WTC11 (cell line): ENCODE results near the gene SPHK2. TPM values are rescaled to one million over a fixed set of nuclear protein-coding genes. Genes with fewer than 3 reads are reported as not detected.
A peak's percentile ranks its signal among the peaks of the same experiment; 100 is the strongest.

Experiments
- ATAC-seq: fragments of 200-7000 bp; cut with Tn5 transposase; 2 replicates; pipeline ENCODE4 v1.10.0; 2021; ENCODE audit warnings: mild to moderate bottlenecking, moderate library complexity
- CTCF ChIA-PET: fragments of 300-600 bp; sonication (Branson Sonifier 250); formaldehyde crosslinking; loops from one replicate; lab custom pipeline; 2021; ENCODE audit warnings: antibody characterized with exemption; lab: Charles Lee
- POLR2A ChIA-PET: fragments of 350-600 bp; sonication (Branson Sonifier 250); formaldehyde crosslinking; loops from one replicate; lab custom pipeline; 2021; ENCODE audit warnings: antibody characterized with exemption; lab: Charles Lee
- DNase-seq: peaks from one replicate; pipeline ENCODE4 v3.0.0; 2021; ENCODE audit warnings: low spot score
- H3K27ac Mint-ChIP-seq: 2 replicates; pipeline ENCODE4 v1.8.0; 2021; ENCODE audit warnings: mixed read lengths
- H3K27me3 Mint-ChIP-seq: 2 replicates; pipeline ENCODE4 v1.8.0; 2021; ENCODE audit warnings: low read depth, mild to moderate bottlenecking, moderate library complexity, mixed read lengths
- H3K36me3 Mint-ChIP-seq: 2 replicates; pipeline ENCODE4 v1.8.0; 2021; ENCODE audit warnings: mixed read lengths
- H3K4me1 Mint-ChIP-seq: 2 replicates; pipeline ENCODE4 v1.8.0; 2022; ENCODE audit warnings: mixed read lengths
- H3K4me3 Mint-ChIP-seq: 2 replicates; pipeline ENCODE4 v1.8.0; 2021; ENCODE audit warnings: mild to moderate bottlenecking, moderate library complexity, mixed read lengths
- H3K9me3 Mint-ChIP-seq: 2 replicates; pipeline ENCODE4 v1.8.0; 2021; ENCODE audit warnings: mixed read lengths
- ARID4B ChIP-seq: sonication (generic); formaldehyde crosslinking; IDR thresholded peaks from 2 replicates; pipeline ENCODE4 v1.8.0; 2023; ENCODE audit warnings: missing genetic modification reagents, mild to moderate bottlenecking, borderline replicate concordance
- ATF3 ChIP-seq: sonication (generic); formaldehyde crosslinking; conservative IDR thresholded peaks from 2 replicates; pipeline ENCODE4 v1.8.1; 2022; ENCODE audit warnings: mild to moderate bottlenecking, missing genetic modification reagents
- E2F1 ChIP-seq: sonication (generic); formaldehyde crosslinking; IDR thresholded peaks from 2 replicates; pipeline ENCODE4 v1.8.0; 2022; ENCODE audit warnings: mild to moderate bottlenecking, missing genetic modification reagents
- FOXK1 ChIP-seq: sonication (generic); formaldehyde crosslinking; IDR thresholded peaks from 2 replicates; pipeline ENCODE4 v1.8.0; 2022; ENCODE audit warnings: mild to moderate bottlenecking, moderate library complexity, missing genetic modification reagents
- JAZF1 ChIP-seq: fragments of 250-450 bp; sonication (Bioruptor Pico); IDR thresholded peaks from 2 replicates; pipeline ENCODE4 v1.9.0; 2021; ENCODE audit warnings: moderate library complexity, mild to moderate bottlenecking, inconsistent platforms
- MYBL2 ChIP-seq: sonication (generic); formaldehyde crosslinking; IDR thresholded peaks from 2 replicates; pipeline ENCODE4 v1.8.1; 2023; ENCODE audit warnings: mild to moderate bottlenecking, moderate library complexity, missing genetic modification reagents
- RELA ChIP-seq: sonication (generic); formaldehyde crosslinking; IDR thresholded peaks from 2 replicates; pipeline ENCODE4 v1.8.1; 2022; ENCODE audit warnings: missing genetic modification reagents, mild to moderate bottlenecking, borderline replicate concordance
- RORB ChIP-seq: fragments of 250-450 bp; sonication (Bioruptor Pico); IDR thresholded peaks from 2 replicates; pipeline ENCODE4 v1.9.0; 2021; ENCODE audit warnings: mild to moderate bottlenecking
- SMAD4 ChIP-seq: sonication (generic); formaldehyde crosslinking; IDR thresholded peaks from 2 replicates; pipeline ENCODE4 v1.8.0; 2022; ENCODE audit warnings: mild to moderate bottlenecking, missing genetic modification reagents
- SP1 ChIP-seq: sonication (generic); formaldehyde crosslinking; conservative IDR thresholded peaks from 2 replicates; pipeline ENCODE4 v1.8.1; 2022; ENCODE audit warnings: missing genetic modification reagents
- TP53 ChIP-seq: sonication (generic); formaldehyde crosslinking; IDR thresholded peaks from 2 replicates; pipeline ENCODE4 v1.8.1; 2023; ENCODE audit warnings: mild to moderate bottlenecking, missing genetic modification reagents
- ZMAT4 ChIP-seq: fragments of 250-450 bp; sonication (Bioruptor Pico); IDR thresholded peaks from 2 replicates; pipeline ENCODE4 v1.9.0; 2021; ENCODE audit warnings: mild to moderate bottlenecking
- ZNF263 ChIP-seq: sonication (generic); formaldehyde crosslinking; IDR thresholded peaks from 2 replicates; pipeline ENCODE4 v1.8.1; 2022; ENCODE audit warnings: low read depth, mild to moderate bottlenecking, moderate library complexity, missing genetic modification reagents
- ZNF396 ChIP-seq: fragments of 250-450 bp; sonication (Bioruptor Pico); IDR thresholded peaks from 2 replicates; pipeline ENCODE4 v1.8.0; 2021; ENCODE audit warnings: mild to moderate bottlenecking, moderate library complexity, borderline replicate concordance
- ZNF425 ChIP-seq: fragments of 250-450 bp; sonication (Bioruptor Pico); conservative IDR thresholded peaks from 2 replicates; pipeline ENCODE4 v1.9.0; 2021; ENCODE audit warnings: mild to moderate bottlenecking
- total RNA-seq: library from RNA; stranded (reverse); gene quantifications from 3 replicates; pipeline ENCODE4 v1.2.3, GENCODE V29; 2021
- TF ChIP-seq, protein P1 (sequence below): sonication (generic); formaldehyde crosslinking; IDR thresholded peaks from 2 replicates; pipeline ENCODE4 v1.8.1; 2022; ENCODE audit warnings: mild to moderate bottlenecking, missing genetic modification reagents, moderate library complexity, borderline replicate concordance
- TF ChIP-seq, protein P2 (sequence below): fragments of 250-450 bp; sonication (Bioruptor Pico); IDR thresholded peaks from 2 replicates; pipeline ENCODE4 v2.1.2; 2022; ENCODE audit warnings: mild to moderate bottlenecking, moderate library complexity
- TF ChIP-seq, protein P3 (sequence below): fragments of 250-450 bp; sonication (Bioruptor Pico); IDR thresholded peaks from 2 replicates; pipeline ENCODE4 v1.9.0; 2021; ENCODE audit warnings: mild to moderate bottlenecking
- TF ChIP-seq, protein P4 (sequence below): sonication (generic); formaldehyde crosslinking; IDR thresholded peaks from 2 replicates; pipeline ENCODE4 v1.8.1; 2022; ENCODE audit warnings: mild to moderate bottlenecking, moderate library complexity, missing genetic modification reagents

The SPHK2 gene
- total RNA-seq, 1 experiment from 2014 or later: 64.6 TPM

- TF ChIP-seq ZMAT4 (CRISPR knock-in tag) (no peak), RORB (CRISPR knock-in tag) (no peak), TP53 (no peak), MYBL2 (CRISPR knock-in tag) (no peak), E2F1 (CRISPR knock-in tag) (no peak), ZNF425 (CRISPR knock-in tag) (no peak), SMAD4 (CRISPR knock-in tag) (no peak), FOXK1 (CRISPR knock-in tag) (peak; percentile 13; the same call in 1 of the 2 replicates), ATF3 (no peak), JAZF1 (CRISPR knock-in tag) (no peak), ZNF263 (CRISPR knock-in tag) (peak; percentile 100), RELA (CRISPR knock-in tag) (no peak)
- TF ChIP-seq, protein P1, sequence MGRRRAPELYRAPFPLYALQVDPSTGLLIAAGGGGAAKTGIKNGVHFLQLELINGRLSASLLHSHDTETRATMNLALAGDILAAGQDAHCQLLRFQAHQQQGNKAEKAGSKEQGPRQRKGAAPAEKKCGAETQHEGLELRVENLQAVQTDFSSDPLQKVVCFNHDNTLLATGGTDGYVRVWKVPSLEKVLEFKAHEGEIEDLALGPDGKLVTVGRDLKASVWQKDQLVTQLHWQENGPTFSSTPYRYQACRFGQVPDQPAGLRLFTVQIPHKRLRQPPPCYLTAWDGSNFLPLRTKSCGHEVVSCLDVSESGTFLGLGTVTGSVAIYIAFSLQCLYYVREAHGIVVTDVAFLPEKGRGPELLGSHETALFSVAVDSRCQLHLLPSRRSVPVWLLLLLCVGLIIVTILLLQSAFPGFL (CRISPR knock-in tag): no peak
- TF ChIP-seq, protein P2, sequence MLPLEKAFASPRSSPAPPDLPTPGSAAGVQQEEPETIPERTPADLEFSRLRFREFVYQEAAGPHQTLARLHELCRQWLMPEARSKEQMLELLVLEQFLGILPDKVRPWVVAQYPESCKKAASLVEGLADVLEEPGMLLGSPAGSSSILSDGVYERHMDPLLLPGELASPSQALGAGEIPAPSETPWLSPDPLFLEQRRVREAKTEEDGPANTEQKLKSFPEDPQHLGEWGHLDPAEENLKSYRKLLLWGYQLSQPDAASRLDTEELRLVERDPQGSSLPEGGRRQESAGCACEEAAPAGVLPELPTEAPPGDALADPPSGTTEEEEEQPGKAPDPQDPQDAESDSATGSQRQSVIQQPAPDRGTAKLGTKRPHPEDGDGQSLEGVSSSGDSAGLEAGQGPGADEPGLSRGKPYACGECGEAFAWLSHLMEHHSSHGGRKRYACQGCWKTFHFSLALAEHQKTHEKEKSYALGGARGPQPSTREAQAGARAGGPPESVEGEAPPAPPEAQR (CRISPR knock-in tag): no peak
These were observed 15.3 kb downstream of the SPHK2 start (continued) for GRCh38 chr19:48634424-48635262.

GRCh38 chr19:48635263-48635965 lies 16.1 kb downstream of the SPHK2 start:
- Mint-ChIP-seq H3K4me3 (peak overlapping the region; percentile 81), H3K27me3 (peaks cover 12% of the 10 kb centered on the region), H3K36me3 (peaks cover 7% of the 10 kb centered on the region; the same call in 1 of the 2 replicates), H3K4me1 (peaks cover 51% of the 10 kb centered on the region), H3K27ac (peak overlapping the region; percentile 95), H3K9me3 (no peaks in the 10 kb centered on the region)
- CTCF ChIA-PET: interaction anchor here (1.5 kb wide), 1 partner anchor 39 kb away, joined by 4 read pairs; no protein-coding TSS in a partner anchor
- POLR2A ChIA-PET: no interaction called here
- ATAC-seq (peak; percentile 5), DNase-seq (peak; percentile 73)
- TF ChIP-seq, protein P3, sequence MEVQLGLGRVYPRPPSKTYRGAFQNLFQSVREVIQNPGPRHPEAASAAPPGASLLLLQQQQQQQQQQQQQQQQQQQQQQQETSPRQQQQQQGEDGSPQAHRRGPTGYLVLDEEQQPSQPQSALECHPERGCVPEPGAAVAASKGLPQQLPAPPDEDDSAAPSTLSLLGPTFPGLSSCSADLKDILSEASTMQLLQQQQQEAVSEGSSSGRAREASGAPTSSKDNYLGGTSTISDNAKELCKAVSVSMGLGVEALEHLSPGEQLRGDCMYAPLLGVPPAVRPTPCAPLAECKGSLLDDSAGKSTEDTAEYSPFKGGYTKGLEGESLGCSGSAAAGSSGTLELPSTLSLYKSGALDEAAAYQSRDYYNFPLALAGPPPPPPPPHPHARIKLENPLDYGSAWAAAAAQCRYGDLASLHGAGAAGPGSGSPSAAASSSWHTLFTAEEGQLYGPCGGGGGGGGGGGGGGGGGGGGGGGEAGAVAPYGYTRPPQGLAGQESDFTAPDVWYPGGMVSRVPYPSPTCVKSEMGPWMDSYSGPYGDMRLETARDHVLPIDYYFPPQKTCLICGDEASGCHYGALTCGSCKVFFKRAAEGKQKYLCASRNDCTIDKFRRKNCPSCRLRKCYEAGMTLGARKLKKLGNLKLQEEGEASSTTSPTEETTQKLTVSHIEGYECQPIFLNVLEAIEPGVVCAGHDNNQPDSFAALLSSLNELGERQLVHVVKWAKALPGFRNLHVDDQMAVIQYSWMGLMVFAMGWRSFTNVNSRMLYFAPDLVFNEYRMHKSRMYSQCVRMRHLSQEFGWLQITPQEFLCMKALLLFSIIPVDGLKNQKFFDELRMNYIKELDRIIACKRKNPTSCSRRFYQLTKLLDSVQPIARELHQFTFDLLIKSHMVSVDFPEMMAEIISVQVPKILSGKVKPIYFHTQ (CRISPR knock-in tag): no peak
- TF ChIP-seq, protein P4, sequence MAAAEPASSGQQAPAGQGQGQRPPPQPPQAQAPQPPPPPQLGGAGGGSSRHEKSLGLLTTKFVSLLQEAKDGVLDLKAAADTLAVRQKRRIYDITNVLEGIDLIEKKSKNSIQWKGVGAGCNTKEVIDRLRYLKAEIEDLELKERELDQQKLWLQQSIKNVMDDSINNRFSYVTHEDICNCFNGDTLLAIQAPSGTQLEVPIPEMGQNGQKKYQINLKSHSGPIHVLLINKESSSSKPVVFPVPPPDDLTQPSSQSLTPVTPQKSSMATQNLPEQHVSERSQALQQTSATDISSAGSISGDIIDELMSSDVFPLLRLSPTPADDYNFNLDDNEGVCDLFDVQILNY (CRISPR knock-in tag): peak; percentile 43; the same call in 1 of the 2 replicates
- TF ChIP-seq ARID4B (CRISPR knock-in tag) (no peak), ZNF396 (no peak), SP1 (CRISPR knock-in tag) (peak; percentile 83)
